RPMI8226 (cell line): ENCODE results near the gene MYT1.

Source experiments
- DNase-seq: peaks from one replicate; pipeline ENCODE4 v3.0.0-alpha.2; 2015

The MYT1 gene

DNA sequence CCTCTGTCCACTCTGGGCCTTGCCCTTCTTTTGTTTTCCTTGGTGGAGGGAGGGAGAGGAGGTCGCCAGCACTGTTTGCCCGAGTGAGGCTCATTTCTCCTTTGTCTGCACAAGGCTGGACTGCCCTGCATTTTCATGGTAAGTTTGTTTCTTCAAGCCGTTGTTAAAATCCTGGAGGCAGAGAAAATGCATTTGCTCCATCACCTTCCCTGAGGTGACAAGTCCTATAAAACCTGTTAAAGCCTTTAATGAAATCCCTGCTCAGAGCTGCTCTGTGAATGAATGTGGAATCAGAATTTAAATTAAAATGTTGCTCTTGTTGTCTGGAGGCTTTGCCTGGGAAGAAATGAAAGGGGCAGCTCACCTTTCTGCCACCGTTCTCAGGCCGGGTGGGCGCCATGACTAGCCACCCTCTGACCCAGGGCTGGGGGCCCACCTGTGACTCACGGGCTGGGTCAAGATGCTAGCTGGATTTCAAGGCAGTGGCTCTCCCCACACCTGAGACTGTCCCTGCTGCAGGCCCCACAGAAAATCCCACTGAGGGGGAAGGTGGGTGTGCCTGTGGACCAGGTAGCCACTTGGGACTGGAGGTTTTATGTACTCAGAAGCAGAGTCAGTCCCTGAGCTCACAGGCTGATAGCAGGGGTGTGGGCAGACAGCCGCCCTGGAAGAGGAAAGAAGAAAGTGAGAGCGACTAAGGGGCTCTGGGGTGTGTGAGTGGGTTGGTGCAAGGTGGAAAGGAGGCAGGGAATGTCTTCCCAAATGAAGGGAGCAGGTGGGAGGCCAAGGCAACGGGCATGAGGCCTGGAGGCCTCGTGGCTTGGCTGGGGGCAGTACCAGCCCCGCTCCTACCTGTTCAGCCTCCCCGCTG, 24.0 kb upstream of the MYT1 start:
- DNase-seq, result no peak

DNA sequence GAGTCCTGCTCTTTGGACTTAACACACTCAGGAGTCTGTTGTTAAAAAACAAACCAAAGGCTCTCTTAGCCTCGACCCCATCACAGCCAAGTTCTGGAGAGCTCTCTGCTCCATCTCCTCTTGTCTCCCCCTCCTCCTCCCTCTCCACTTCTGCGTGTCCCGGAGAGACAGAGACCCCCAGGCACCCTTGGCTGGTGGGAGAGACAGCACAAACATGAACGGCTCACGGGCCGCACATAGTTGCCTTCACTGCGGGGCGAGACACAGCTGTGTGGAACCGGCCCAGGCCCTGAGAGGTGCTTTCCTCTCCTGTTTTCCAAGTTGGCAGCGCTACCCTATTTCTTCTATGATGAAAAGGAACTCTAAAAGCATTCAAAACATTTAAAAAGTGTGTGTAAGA, 23.3 kb upstream of the MYT1 start:
- DNase-seq, result no peak

DNA sequence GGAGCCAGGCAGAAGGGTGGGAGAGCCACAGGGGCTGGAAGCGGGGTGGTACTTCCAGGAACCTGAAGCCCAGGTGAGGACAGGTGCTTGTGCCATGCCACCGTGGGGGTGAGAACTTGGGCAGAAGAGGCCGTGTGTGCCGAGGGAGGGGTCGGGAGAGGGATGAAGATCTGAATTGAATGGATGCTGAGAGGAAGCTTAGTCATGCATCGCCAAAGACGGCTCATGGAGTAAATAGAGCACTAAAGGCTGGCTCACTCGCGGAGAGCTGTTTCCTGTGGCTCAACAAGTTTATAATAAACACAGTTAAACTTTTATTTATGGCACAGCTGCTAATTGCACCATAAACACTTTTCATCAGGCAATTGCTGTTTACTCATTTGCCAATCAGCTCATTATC, 21.7 kb upstream of the MYT1 start:
- DNase-seq, result no peak

DNA sequence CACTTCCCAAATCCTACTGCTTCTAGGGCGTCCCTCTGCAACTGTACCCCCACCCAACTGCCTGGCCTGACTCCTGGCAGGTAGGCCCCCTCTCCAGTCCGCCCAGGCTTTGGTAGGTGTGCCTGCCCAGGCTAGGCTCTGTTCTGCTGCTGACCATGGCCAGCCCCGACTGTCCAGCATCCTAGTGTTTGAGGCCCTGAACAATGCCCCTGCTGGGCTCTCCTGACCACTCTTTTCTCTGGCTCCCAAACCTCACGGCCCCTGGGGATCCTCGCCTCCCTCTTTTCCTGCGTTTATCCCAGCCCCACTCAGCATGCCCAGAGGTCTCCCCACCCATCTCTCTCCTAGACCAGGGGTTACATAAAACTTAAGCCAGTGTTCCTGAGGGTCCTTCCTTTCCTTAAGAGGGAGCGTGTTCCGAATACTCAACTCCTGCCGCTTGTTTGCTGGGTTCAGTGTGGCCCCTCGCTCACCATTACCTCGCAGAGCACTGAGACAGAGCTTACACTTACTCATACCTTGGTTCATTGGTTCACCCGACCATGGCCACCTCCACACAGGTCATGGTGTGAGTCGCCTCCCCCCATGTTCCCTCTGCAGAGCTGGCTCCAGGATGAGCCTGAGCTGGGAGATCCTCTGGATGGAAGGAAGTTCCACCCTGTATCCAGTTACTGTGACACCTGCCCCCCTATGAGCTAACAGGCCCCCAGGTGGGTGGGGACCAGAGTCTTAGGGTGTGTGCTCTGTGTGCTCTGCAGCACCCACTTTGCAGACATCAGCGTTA, 21.0 kb upstream of the MYT1 start:
- no peak for DNase-seq

DNA sequence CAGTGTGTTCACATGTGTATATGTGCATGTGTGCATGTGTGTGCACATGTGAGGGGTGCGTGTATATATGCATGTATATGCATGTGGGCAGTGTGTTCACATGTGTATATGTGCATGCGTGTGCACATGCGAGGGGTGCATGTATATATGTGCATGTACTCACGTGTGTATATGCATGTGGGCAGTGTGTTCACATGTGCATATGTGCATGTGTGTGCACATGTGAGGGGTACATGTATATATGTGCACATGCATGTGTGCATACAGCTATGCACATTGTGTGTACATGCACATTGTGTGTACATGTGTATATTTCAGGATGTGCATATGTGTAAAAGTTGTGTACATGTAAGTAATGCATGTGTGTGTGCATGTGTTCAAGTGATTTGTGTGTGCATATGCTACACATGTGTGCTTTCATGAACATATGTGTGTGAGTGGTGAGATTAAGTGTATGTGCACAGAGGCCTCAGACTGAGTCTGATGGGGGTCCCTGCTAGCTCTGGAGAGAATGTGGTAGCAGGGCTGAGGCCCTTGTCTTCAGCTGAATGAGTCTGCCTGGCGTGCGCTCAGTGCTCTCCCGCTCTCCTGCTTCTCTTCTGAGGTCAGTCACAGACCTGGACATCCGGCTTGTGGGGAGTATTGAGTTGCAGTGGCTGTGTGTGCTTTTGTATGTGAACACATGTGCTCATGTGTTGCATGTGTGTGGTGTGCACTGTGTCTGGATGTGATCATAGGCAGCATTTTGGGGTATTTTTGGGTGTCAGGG, 19.9 kb upstream of the MYT1 start:
- no peak for DNase-seq

DNA sequence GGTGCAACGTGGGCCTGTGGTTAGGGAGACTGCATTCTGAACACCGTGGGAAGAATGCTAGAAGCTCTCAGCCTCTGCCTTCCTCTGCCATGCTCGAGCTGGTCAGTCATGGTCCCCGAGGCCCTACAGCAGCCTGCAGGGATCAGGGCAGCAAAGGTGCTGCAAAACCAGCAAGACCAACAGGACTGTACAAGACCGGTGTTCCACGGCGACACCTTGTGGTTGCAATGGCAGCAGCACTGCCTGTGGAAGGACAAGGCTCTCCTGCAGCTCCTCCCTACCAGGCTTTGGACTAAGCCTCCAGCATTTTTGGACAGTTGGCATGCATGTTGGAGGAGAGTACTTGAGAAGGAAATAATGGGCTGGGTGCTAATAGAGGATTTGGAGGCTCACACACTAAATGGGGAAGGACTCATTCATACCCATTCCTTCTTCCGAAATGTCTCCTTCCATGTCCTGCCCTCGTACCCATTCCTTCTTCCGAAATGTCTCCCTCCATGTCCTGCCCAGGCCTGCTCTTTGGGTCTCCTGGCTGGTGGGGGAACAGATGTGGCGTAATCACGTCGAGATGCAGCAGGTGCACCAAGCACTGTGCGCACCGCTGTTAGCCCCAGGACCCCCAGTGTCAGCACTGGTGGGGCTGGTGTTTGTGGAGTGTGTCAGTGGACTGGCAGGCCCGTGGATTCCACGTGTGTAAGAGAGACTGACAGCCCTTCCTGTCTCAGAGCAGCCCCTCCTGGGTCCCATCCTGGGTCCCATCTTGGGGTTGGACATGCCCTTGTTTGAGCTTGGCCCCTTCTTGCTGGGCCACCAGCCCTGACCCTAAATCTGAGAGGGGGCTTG, 18.6 kb upstream of the MYT1 start:
- no peak for DNase-seq

DNA sequence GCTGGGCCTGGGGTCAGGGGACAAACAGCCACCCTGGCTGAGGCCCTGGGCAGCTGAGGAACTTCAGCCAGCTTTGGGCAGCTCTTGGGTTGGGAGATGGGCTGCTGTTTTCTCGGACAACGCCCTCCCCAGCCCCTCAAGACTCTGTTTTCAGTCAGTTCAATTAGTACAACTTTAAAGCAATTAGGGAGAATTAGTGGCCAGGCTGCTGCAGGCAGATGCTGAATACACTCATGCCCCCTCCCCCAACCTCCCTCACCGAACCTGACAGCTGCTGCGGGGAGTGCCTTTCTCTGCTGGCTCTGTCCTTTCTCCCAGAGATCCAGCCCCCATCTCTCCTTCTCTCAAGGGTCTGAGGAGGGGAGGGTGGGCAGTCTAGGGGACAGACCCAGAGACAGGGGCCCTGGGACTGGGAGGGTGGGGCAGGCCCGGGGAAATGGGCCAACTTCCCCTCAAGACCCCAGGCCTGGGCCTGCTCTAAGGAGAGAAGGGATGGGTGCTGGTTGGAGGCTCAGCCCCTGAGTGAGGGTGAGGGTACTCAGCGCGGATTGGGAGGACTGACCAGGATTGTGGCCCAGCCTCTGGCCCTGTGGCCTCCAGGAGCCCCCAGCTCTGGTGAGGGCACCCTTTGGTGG, 17.8 kb upstream of the MYT1 start:
- no peak for DNase-seq

DNA sequence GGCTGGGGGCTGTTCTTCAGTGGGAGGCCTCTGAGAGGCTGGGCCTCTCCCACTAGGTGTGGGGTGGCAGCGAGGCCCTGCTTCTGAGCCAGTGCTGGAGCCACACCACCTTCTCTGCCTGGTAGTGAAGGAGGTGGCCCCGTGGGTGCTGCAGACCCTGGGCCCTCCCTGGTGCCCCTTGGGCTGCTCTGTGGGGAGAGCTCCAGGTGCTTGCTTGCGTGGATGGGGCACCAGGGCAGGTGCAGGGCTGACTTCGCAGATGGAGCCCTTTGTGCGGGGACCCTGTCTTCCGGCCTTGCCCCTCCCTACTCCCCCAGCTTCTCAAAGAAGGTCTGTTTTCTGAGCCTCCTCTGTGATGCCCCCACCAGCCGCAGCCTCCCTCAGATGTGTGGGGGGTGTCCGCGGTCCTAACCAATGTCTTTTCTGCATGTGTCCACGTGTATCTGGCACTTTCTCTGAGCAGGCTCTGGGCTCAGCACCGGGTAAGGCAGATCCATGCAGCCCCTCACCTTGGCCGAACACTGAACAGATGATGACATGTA, 17.2 kb upstream of the MYT1 start:
- no peak for DNase-seq

DNA sequence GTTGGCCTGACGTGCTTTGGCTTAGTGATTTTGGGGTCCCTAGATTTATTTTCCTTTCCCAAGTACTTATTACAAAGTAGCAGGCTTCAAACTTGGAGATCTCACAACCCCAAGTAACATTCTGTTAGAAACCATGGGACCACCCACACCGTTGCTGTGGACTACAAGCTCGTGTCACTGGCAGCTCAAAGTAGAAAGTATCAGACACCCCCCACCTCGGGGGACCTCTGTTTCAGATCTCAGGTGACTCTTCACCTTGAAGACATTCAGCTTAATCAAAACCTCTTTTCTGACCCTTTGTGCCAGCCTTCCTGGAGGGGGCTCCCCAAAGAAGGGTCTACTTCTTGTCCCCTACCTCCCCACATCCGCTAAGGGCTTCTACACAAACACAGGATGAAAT, 15.7 kb upstream of the MYT1 start:
- no peak for DNase-seq

DNA sequence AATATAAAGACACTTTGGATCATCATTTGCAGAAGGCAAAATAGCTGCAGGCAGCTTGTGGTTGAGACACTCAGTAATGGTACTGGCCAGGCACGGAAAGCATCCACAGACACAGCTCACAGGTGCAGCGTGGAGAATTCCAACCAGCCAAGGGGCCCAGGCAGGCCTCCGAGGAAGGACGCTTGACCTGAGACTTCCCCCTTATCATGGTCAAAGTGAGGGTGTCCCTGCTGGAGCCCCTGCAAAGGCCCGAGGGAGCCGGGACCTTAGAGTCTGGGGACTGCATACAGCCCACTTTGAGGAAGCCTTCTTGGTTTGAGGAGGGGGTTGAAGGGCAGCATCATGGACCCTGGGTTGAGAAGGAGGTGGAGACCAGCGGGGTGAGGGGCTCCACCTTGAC, 15.1 kb upstream of the MYT1 start:
- no peak for DNase-seq

DNA sequence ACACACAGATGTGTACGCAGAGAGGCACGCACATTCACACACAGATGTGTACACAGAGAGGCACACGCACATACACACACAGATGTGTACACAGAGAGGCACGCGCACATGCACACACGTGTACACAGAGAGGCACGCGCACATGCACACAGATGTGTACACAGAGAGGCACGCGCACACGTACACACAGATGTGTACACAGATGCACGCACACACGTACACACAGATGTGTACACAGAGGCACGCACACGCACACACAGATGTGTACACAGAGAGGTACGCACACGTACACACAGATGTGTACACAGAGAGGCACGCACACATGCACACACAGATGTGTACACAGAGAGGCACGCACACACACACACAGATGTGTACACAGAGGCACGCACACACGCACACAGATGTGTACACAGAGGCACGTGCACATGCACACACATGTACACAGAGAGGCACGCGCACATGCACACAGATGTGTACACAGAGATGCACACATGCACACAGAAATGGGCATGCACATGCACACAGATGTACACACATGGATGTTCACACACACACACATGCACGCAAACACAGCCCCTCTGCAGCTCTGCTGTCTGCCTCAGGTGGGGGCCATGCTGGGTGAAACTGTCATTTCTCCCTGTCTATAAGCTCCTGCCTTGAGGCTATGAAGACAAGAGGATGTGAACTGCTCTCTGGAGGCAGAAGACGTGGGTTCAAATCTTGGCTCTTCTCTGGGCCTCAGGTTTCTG, 14.3 kb upstream of the MYT1 start:
- no peak for DNase-seq

DNA sequence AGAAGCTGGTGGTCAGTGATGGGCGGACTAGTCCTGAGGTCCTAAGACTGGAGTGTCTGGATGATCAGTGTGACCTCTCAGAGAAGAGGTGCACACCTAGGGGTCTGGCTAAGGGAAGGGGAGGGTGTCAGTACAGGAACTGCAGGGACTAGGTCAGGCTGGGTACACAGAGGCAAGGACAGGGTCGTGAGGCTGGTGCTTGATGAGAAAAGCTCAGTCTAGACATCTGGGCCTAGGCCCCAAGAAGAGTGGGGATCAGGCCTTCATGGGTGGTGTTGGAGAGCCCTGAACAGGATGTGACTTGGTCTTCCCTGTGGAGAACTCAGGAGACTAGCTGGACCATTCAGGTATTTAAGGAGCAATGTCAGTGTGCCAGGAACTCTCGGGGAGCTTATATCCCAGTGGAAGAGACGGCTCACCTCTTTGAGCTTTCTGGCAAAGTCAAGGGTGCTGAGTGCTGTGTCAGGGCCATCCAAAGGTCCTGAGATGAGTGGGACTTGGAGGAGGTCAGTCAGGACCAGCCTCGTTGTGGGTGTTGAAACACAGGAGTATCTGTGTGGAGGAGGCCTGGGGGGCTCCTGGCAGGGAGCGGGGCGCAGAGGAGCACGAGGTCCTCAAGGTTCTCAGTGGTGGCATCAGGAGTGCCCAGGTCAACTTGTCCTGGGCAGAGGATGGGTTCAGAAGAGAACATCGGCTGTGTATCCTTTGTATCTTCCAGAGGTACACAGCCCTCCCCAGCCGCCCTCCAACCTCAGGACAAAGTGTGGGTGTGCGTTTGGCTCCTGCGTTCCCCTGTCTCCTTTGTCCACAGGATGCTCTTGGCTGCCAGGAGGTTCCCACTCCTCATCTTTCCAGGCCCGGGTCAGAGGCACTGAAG, 13.3 kb upstream of the MYT1 start:
- DNase-seq, result no peak

DNA sequence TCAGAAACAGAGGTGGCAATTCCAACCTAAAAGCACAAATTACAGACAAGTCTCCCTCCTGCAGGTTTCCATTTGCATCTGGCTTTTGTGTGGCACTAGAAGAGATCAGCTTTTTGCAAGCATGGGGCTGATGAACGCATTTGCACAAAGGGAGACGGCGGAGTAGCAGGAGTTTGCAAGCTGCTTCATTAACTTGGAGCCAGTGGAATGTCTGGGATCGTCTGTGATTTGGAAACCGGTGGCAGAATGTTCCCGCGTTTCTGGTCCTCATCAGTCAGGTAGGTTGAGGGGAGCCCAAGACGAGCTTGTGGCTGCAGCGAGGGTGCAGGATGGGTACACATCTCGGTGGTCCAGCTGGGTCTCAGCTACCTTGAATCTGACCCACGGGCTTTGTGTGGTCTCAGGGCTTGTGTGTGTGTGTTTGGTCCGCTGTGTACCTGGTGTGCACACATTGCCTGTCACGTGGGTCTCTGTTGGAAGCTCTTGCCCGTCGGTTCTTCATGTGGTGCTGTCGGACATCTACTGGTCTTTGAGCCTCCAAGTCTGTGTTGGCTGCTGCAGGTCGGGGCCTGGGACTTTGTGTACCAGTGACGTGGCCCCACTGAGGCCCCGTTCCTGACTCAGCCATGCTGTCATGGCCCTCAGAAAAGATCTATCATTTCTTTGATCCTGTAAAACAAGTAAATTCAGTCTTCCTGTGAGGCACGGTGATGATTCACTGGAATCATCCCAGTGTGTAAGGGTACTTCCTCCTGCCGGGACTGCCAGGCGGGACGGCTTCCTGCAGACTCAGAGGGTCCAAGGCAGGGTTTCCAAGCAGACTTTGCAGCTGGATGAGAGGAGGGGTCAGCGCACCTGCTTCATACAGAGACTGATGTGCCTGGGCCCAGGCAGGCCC, 12.4 kb upstream of the MYT1 start:
- no peak for DNase-seq

DNA sequence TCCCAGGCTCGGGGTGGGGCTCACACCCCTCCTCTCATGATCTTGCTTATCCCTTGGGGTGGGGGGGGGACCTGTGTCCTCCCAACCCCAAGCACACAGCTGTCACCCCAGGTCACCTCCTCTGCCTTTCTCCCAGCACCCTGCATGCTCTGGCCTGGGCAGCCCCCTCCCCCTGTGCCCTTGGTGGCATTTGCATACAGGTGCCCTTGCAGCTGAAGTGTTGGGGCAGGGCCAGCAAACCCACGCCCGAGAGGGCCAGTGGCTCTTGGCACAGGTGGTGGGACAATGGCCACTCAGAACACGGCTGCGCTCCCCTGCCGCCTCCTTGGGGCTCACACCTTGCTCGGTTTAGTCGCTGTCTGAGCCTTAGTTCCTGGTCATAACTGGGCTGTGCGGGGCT, 11.3 kb upstream of the MYT1 start:
- DNase-seq, result no peak

DNA sequence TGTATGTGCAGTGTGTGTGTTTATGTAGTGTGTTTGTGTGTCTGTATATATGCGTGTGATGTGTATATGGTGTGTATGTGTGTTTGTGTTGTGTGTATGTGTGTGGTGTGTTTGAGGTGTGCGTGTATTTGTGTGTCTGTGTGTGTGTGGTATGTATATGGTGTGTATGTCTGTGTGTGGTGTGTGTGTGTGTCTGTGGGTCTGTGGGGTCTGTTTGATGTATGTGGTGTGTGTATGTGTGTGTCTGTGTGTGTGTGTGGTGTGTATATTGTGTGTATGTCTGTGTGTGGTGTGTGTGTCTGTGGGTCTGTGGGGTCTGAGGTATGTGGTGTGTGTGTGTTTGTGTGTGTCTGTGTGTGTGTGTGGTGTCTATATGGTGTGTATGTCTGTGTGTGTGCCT, 10.8 kb upstream of the MYT1 start:
- no peak for DNase-seq

DNA sequence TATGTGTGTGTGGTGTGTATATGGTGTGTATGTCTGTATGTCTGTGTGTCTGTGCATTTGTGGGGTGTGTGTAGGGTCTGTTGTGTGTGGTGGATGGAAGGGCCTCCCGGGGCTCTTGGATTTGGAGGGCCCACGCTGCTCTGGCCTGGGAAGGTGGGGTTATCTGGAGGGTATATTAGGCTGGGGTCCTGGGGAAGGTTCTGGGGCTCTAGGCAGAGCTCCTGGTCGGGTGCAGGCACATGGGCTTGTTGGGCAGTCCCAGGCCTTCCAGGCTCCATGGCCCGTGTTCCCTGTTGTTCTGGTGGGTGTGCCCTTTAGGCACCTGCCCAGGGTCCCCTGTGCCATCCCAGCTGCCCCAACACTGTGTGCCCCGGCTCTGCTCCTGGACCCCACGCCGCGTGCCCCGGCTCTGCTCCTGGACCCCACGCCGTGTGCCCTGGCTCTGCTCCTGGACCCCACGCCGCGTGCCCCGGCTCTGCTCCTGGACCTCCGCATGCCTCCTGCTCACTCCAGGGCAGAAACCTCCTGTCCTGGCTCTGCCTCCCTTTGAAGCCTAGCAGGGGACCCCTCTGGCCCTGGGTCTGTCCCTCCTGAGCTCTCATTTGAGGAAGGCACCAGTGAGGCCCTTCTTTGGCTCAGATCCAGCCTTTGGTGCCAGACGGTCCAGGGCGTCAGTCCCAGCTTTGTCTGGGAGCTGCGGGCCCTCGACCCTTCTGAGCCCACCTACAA, 10.2 kb upstream of the MYT1 start:
- peak; percentile 15 for DNase-seq

DNA sequence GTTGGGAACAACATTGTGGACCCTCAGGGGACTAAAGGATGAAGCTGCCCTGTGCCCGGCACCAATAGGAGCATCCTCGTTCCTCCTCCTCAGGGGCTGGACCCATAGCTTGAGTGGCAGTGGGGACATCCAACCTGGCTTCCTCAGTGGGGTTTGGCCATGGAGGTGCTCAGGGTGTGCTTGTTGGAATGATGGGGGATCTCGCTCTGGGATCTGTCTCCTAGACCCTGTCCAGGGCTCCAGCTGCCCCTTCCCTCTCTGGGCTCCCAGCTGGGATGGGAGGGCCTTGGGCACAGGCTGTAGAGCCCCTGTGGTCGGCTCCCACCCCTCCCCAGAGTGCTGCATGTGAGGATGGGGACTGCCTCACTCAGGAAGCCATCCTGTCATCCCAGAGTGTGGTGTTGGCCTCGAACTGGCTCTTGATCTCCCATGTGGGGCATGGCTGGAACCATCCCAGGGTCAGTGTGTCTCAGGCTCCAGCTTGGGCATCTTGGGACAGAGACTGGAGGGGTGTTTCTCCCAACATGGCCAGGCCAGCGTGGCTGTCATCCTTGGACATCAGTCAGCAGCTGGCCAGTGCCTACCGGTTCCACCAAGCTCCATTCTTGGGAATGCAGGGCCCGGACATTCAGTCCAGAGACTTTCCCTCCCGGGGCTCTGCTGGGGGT, 9.5 kb upstream of the MYT1 start:
- no peak for DNase-seq
